Kidney epithelial cell (primary cell): ENCODE results near the gene BIRC3. TPM values are rescaled to one million over a fixed set of nuclear protein-coding genes. Genes with fewer than 3 reads are reported as not detected.
"Not testable (repeated sequence)": the region's sequence is repeated elsewhere in the genome, so short reads cannot be mapped to it uniquely, and the experiment has no call there.

Experiments used
- DNase-seq: peaks from one replicate; pipeline ENCODE4 v3.0.0-alpha.2; 2010; ENCODE audit warnings: low read depth
- H3K27me3 ChIP-seq: 2 replicates; pipeline ENCODE4 v1.6.0; 2011; ENCODE audit warnings: low read length; ENCODE audit not compliant: control insufficient read depth, insufficient read depth
- H3K36me3 ChIP-seq: 2 replicates; pipeline ENCODE4 v1.5.1; 2011; ENCODE audit warnings: low read length; ENCODE audit not compliant: control insufficient read depth, insufficient read depth
- H3K4me3 ChIP-seq: 2 replicates; pipeline ENCODE4 v1.5.1; 2011; ENCODE audit warnings: low read depth, mild to moderate bottlenecking, control low read depth, low read length
- total RNA-seq: library from RNA; depleted of rRNA; stranded (reverse); fragments of >200 nt; gene quantifications from 2 replicates; pipeline ENCODE4 v1.2.3, GENCODE V29; 2015
- TF ChIP-seq, protein P1 (sequence below): IDR thresholded peaks from 2 replicates; pipeline ENCODE4 v1.5.1; 2011; ENCODE audit warnings: mild to moderate bottlenecking, moderate library complexity, low read length, control low read depth, inconsistent platforms; ENCODE audit not compliant: insufficient read depth, poor library complexity, severe bottlenecking

The BIRC3 gene
- total RNA-seq, 1 donor from 2014 or later: 10.0 TPM

DNA sequence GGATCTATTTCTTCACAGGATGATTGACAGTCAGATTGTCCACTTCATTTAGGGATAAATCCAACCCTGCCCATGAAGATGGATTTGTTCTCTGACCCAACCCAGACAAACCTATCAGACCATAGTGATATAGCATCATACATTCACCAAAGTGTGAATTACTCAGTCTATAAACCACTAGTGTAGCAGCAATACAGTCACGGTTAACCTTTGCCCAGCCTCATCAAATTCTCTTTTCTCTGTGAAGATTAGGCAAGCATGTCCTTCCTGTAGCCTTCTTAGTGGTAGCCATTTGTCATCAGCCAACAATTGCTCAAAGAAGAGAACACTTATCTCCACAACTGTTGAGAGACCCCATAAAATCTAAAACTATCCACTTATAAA, 15.3 kb downstream of the BIRC3 start:
- Histone ChIP-seq H3K36me3 (no peaks in the 10 kb centered on the region), H3K27me3 (no peaks in the 10 kb centered on the region), H3K4me3 (no peak overlapping the region)
- no peak for DNase-seq
- TF ChIP-seq, protein P1, sequence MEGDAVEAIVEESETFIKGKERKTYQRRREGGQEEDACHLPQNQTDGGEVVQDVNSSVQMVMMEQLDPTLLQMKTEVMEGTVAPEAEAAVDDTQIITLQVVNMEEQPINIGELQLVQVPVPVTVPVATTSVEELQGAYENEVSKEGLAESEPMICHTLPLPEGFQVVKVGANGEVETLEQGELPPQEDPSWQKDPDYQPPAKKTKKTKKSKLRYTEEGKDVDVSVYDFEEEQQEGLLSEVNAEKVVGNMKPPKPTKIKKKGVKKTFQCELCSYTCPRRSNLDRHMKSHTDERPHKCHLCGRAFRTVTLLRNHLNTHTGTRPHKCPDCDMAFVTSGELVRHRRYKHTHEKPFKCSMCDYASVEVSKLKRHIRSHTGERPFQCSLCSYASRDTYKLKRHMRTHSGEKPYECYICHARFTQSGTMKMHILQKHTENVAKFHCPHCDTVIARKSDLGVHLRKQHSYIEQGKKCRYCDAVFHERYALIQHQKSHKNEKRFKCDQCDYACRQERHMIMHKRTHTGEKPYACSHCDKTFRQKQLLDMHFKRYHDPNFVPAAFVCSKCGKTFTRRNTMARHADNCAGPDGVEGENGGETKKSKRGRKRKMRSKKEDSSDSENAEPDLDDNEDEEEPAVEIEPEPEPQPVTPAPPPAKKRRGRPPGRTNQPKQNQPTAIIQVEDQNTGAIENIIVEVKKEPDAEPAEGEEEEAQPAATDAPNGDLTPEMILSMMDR: no peak

DNA sequence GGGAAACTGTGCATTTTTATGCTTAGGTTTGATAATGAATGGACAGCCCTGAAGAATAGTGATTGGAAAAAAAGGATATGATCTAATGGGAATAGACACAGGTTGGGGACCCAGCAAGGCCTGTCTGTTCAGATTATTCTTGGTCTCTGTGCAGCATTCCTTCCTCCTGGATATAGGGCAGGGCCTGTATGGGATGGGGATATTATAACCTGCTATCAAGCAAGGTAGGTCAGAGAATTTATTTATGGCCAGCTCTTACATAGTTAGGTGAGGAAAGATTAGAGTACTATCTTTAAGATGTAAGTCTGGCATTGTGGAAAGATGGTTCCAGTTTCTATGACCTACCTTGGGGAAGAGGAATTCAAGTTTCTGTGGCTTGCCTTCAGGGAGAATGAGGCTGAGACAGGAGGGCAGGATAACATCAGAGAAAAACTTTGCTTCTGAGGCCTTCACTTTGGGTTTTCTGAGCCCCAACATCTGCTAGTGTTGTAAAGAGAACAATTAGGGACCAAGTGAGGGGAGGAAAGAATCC, 21.3 kb downstream of the BIRC3 start:
- H3K4me3 ChIP-seq: no peak overlapping the region
- no peak for DNase-seq
- no peaks in the 10 kb centered on the region for H3K27me3 ChIP-seq
- no peaks in the 10 kb centered on the region for H3K36me3 ChIP-seq
- TF ChIP-seq, protein P1: no peak

DNA sequence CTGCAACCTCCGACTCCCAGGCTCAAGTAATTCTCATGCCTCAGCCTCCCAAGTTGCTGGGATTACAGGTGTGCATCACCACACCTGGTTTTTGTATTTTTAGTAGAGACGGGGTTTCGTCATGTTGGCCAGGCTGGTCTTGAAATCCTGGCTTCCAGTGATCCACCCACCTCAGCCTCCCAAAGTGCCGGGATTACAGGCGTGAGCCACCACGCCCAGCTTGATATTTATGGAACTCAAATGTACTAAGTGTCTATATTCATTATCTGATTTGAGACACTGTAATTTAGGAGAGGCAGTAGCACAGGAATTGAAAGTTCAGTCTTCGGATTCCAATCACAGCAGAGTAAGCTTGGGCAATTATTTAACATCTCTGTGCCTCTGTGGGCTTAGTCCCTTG, 24.0 kb downstream of the BIRC3 start:
- not testable (repeated sequence) for H3K36me3 ChIP-seq, H3K27me3 ChIP-seq, H3K4me3 ChIP-seq, DNase-seq

DNA sequence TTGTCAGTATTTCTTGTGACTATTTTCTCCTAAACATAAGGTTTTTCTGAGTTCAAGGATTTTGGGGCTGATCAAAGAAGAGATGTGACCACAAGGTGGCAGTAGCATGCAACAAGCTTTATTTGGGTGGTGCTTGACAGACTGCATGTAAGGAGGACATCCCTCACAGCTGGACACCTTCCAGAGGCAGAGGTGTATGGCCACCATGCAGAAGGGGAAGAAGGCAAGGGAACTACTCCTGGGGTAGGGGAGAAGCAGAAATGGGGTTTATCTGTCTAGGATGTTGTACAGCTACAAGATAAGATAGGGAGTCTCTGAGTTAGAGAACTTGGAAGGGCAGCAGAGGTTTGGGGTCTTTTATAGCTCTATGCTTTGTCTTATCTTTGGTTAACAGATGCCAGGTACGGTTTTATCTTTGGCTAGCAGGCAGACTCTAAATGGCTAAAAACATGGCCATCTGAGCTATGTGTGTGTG, 24.6 kb downstream of the BIRC3 start:
- no peaks in the 10 kb centered on the region for H3K36me3 ChIP-seq
- TF ChIP-seq, protein P1: peak; percentile 75
- DNase-seq: peak; percentile 55
- no peaks in the 10 kb centered on the region for H3K27me3 ChIP-seq
- H3K4me3 ChIP-seq: no peak overlapping the region

DNA sequence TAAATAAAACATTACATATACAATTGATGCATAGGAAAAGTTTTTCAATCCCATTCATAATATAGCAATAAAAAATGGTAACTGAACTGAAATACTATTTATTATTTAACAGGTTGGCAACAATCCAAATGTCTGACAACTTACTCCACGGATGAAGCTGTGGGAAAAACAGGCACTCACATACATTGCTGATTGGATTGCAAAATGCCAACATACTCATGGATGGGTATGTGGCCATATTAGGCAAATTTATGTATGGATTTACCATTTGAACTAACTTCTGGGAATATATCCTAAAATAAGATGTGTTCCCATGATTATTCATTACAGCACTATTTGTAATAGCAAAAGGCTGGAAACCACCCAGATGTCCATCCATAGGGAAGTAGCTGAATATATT, 26.5 kb downstream of the BIRC3 start:
- H3K27me3 ChIP-seq: no peaks in the 10 kb centered on the region
- TF ChIP-seq, protein P1: no peak
- DNase-seq: no peak
- H3K36me3 ChIP-seq: no peaks in the 10 kb centered on the region
- no peak overlapping the region for H3K4me3 ChIP-seq

DNA sequence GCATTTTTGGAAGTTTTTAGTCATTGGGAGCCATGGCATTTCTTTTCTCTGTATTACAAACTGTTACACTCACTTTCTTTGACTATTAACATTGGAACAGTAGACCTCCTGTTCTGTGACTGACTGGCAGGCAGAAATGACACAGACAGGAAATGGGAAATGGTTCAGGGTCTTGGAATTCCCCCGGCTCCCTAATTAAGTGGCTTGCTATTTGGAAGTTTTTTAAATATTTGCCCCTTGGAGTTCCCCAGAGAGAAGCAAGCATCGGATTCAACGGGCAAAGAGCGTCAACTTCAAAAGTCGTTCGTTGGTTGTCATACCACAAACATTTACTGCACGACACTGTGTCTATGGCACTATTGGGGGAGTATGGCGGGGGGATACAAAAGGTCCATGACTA, 28.6 kb downstream of the BIRC3 start:
- TF ChIP-seq, protein P1: no peak
- peaks cover 1% of the 10 kb centered on the region for H3K36me3 ChIP-seq
- H3K27me3 ChIP-seq: no peaks in the 10 kb centered on the region
- H3K4me3 ChIP-seq: peak overlapping the region; percentile 84
- peak; percentile 63 for DNase-seq
